Measurements from ENCODE around the gene CTNS. TPM values are rescaled to one million over a fixed set of nuclear protein-coding genes. Genes with fewer than 3 reads are reported as not detected.

Gene CTNS
- total RNA-seq, 4 donors from 2014 or later = 1.2 to 25.7 (median 18.8) TPM

- in situ Hi-C loops (cut with MboI; ENCODE audit: low pct_ligation_motif_present in 1 of 4, low pct_unique_long_range_greater_than_20kb in 1 of 4, low sequenced_read_pairs in 3 of 4) (no loop called here), intact Hi-C loops (cut with DNase I; ENCODE audit: low total_unique reads) (no loop called here)
- 91% methylated on average over 23 of the region's 23 CpGs; no CpG with 5 or more reads in 1 of the 2 donors for WGBS, 2 donors (ENCODE audit: low coverage in 1 of 2)
- H3K4me1 ChIP-seq = peaks cover 3 to 22% (median 15%) of the 10 kb centered on the region in 4 donors
- H3K27me3 ChIP-seq = no peaks in the 10 kb centered on the region
- peak overlapping the region; percentile 59 to 77 (median 74) for H3K27ac ChIP-seq
- no peaks in the 10 kb centered on the region for H3K9me3 ChIP-seq
- TF ChIP-seq POLR2AphosphoS5 (IDR thresholded peaks at IDR 0.05) (no peak), CTCF (IDR thresholded peaks at IDR 0.05) (no peak), POLR2A (IDR thresholded peaks at IDR 0.05) (no peak), EP300 (IDR thresholded peaks at IDR 0.05; ENCODE audit: low read depth) (no peak)
- DNase-seq = no peak
- no peak overlapping the region for H3K4me3 ChIP-seq
- peaks cover 0 to 17% (median 3%) of the 10 kb centered on the region in 4 donors for H3K36me3 ChIP-seq
Observed at GRCh38 chr17:3660311-3660891, 23.8 kb downstream of the CTNS start.

- Histone ChIP-seq H3K4me3 (no peak overlapping the region), H3K36me3 (peaks cover 0 to 17% (median 3%) of the 10 kb centered on the region in 4 donors), H3K4me1 (peaks cover 10 to 39% (median 29%) of the 10 kb centered on the region in 4 donors), H3K9me3 (no peaks in the 10 kb centered on the region), H3K27ac (no peak overlapping the region), H3K27me3 (no peaks in the 10 kb centered on the region)
- TF ChIP-seq CTCF (IDR thresholded peaks at IDR 0.05) (no peak), POLR2AphosphoS5 (IDR thresholded peaks at IDR 0.05) (no peak), POLR2A (IDR thresholded peaks at IDR 0.05) (no peak), EP300 (IDR thresholded peaks at IDR 0.05; ENCODE audit: low read depth) (no peak)
- 91 to 98% methylated on average over 7 to 33 of the region's 33 CpGs for WGBS, 2 donors (ENCODE audit: low coverage in 1 of 2)
- in situ Hi-C loops (cut with MboI; ENCODE audit: low pct_ligation_motif_present in 1 of 4, low pct_unique_long_range_greater_than_20kb in 1 of 4, low sequenced_read_pairs in 3 of 4) (no loop called here), intact Hi-C loops (cut with DNase I; ENCODE audit: low total_unique reads) (no loop called here)
- no peak for DNase-seq
Observed at GRCh38 chr17:3663102-3664011, 26.8 kb downstream of the CTNS start.

- Histone ChIP-seq H3K27ac (peak overlapping the region in 1 of 4 donors; percentile 10), H3K9me3 (no peaks in the 10 kb centered on the region), H3K27me3 (no peaks in the 10 kb centered on the region), H3K4me1 (peaks cover 16 to 32% (median 25%) of the 10 kb centered on the region in 4 donors), H3K36me3 (peaks cover 0 to 17% (median 3%) of the 10 kb centered on the region in 4 donors), H3K4me3 (no peak overlapping the region)
- intact Hi-C loops (cut with DNase I; ENCODE audit: low total_unique reads) = no loop called here
- 75% methylated on average over 5 of the region's 5 CpGs; no CpG with 5 or more reads in 1 of the 2 donors for WGBS, 2 donors (ENCODE audit: low coverage in 1 of 2)
- in situ Hi-C loops (cut with MboI; ENCODE audit: low pct_ligation_motif_present in 1 of 4, low pct_unique_long_range_greater_than_20kb in 1 of 4, low sequenced_read_pairs in 3 of 4) = no loop called here
- no peak for TF ChIP-seq CTCF (IDR thresholded peaks at IDR 0.05)
- TF ChIP-seq POLR2AphosphoS5 (IDR thresholded peaks at IDR 0.05) = no peak
- no peak for DNase-seq
Observed at GRCh38 chr17:3665834-3666233, 29.3 kb downstream of the CTNS start.

GRCh38 chr17:3666516-3666915 lies 30.0 kb downstream of the CTNS start:
- no peaks in the 10 kb centered on the region for H3K9me3 ChIP-seq
- peaks cover 0 to 17% (median 3%) of the 10 kb centered on the region in 4 donors for H3K36me3 ChIP-seq
- no peak for TF ChIP-seq POLR2AphosphoS5 (IDR thresholded peaks at IDR 0.05)
- TF ChIP-seq POLR2A (IDR thresholded peaks at IDR 0.05) = no peak
- no peak for TF ChIP-seq EP300 (IDR thresholded peaks at IDR 0.05; ENCODE audit: low read depth)
- no peak for TF ChIP-seq CTCF (IDR thresholded peaks at IDR 0.05)
- WGBS, 2 donors (ENCODE audit: low coverage in 1 of 2) = 86% methylated on average over 5 of the region's 6 CpGs; no CpG with 5 or more reads in 1 of the 2 donors
- no peaks in the 10 kb centered on the region for H3K27me3 ChIP-seq
- peak overlapping the region; percentile 93 to 99 (median 98) for H3K27ac ChIP-seq
- H3K4me3 ChIP-seq = peak overlapping the region in 1 of 4 donors; percentile 98
- no peak for DNase-seq
- in situ Hi-C loops (cut with MboI; ENCODE audit: low pct_ligation_motif_present in 1 of 4, low pct_unique_long_range_greater_than_20kb in 1 of 4, low sequenced_read_pairs in 3 of 4) = no loop called here
- intact Hi-C loops (cut with DNase I; ENCODE audit: low total_unique reads) = no loop called here
- H3K4me1 ChIP-seq = peaks cover 16 to 32% (median 25%) of the 10 kb centered on the region in 4 donors

All from transverse colon (tissue), 4 donors.